Progenitor cell of endocrine pancreas (in vitro differentiated cells): ENCODE measurements around the gene IL1RAPL2. TPM values are rescaled to one million over a fixed set of nuclear protein-coding genes. Genes with fewer than 3 reads are reported as not detected.

ENCODE experiments used
- DNase-seq: peaks from one replicate; pipeline ENCODE4 v3.0.0; 2021; ENCODE audit warnings: low spot score; ENCODE audit not compliant: unreplicated experiment
- H3K27ac Mint-ChIP-seq: 2 replicates; pipeline ENCODE4 v1.8.0; 2021; ENCODE audit warnings: mild to moderate bottlenecking, moderate library complexity, mixed read lengths
- H3K27me3 Mint-ChIP-seq: 2 replicates; pipeline ENCODE4 v1.8.0; 2021; ENCODE audit warnings: mixed read lengths
- H3K36me3 Mint-ChIP-seq: 2 replicates; pipeline ENCODE4 v1.8.0; 2022; ENCODE audit warnings: mixed read lengths; ENCODE audit not compliant: insufficient read depth
- H3K4me1 Mint-ChIP-seq: 2 replicates; pipeline ENCODE4 v1.8.0; 2021; ENCODE audit warnings: low read depth, mixed read lengths
- H3K4me3 Mint-ChIP-seq: 2 replicates; pipeline ENCODE4 v1.8.0; 2021; ENCODE audit warnings: low read depth, mild to moderate bottlenecking, moderate library complexity, mixed read lengths
- H3K9me3 Mint-ChIP-seq: 2 replicates; pipeline ENCODE4 v1.8.0; 2021; ENCODE audit warnings: low read depth, mixed read lengths
- CTCF ChIP-seq: fragments of 200-600 bp; sonication (generic); IDR thresholded peaks from one replicate; pipeline ENCODE4 v1.5.0; 2021; ENCODE audit warnings: antibody characterized with exemption, mild to moderate bottlenecking; ENCODE audit not compliant: unreplicated experiment
- total RNA-seq: library from RNA; stranded (reverse); gene quantifications from 2 replicates; pipeline ENCODE4 v1.2.1, GENCODE V29; 2021

The IL1RAPL2 gene
- total RNA-seq, 1 donor from 2014 or later: 0.91 TPM

DNA sequence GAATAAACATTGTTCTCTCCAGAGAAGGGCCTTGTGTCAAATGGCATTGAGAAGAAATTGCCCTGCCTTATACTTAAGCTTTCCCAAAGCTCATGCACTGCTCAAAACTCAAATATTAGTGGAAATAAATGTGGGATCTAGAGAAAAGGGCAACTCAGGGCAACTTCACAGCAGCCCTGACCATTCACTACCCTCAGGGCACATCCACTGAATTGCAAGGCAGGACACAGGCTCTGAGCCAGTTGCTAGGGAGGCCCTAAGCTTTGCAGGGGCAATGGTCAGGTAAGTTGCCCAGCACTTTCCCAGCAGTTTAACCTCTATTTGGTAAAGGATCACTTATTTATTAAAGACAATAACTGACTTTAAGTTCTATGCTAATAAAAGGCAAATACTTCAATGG, 909.8 kb downstream of the IL1RAPL2 start:
- Mint-ChIP-seq H3K4me3 (no peak overlapping the region), H3K36me3 (no peaks in the 10 kb centered on the region), H3K4me1 (peaks cover 7% of the 10 kb centered on the region), H3K27ac (no peak overlapping the region), H3K9me3 (peaks cover 31% of the 10 kb centered on the region), H3K27me3 (no peaks in the 10 kb centered on the region)
- DNase-seq: no peak
- no peak for TF ChIP-seq CTCF

- Mint-ChIP-seq H3K4me1 (peaks cover 6% of the 10 kb centered on the region), H3K27me3 (no peaks in the 10 kb centered on the region), H3K4me3 (no peak overlapping the region), H3K9me3 (peaks cover 31% of the 10 kb centered on the region), H3K36me3 (no peaks in the 10 kb centered on the region), H3K27ac (no peak overlapping the region)
- TF ChIP-seq CTCF: no peak
- no peak for DNase-seq
These were observed 911.4 kb downstream of the IL1RAPL2 start for GRCh38 chrX:105477351-105477750.

DNA sequence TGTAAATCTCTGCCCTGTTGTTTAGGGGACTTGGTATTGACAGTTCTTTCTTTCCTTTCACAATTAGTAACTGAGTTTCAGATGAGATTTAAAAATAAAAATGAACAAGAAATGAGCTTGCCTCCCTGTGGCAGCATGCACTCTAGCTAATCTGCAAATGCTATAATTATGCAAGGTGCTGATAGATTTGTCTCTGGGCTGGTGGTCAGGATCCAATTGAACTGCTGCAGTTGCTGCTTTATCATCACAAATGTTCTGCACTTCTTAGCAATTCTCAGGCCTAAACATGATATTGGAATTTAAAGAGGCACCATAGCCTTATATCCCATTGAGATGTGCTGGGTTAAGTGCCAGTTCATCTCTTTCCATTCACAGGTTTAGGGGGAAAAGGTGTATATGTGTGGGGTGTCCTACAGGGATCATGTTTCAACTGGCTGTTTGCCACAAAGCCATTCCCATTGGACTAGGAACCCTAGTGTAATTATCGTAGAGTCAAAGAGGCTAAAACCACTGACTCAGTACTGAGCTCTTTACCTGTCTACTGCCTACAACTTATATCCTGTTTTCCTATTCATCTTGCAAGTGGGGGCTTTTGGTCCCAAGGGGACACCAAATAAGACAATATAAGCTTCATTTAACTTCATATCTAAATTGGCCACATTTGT, 914.8 kb downstream of the IL1RAPL2 start:
- no peaks in the 10 kb centered on the region for H3K27me3 Mint-ChIP-seq
- no peak overlapping the region for H3K27ac Mint-ChIP-seq
- H3K9me3 Mint-ChIP-seq: peaks cover 35% of the 10 kb centered on the region

DNA sequence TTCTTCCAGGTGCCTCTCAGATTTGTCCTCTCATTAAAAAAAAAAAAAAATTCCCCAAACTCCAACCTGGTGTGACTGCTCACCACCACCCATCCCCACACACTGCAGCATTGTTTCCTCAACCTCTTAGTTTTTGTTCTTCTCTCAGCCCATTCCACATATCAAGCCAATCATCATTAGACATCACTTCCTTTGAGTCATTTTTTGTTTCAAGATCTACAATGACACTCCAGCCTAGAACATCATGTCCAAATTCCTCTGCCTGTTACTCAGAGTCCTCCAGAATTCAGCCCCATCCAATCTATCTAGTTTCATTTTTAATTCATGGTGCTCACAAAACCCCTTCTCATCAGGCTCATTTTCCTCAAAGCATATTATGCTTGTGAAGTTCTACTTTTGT, 917.0 kb downstream of the IL1RAPL2 start:
- H3K4me3 Mint-ChIP-seq: no peak overlapping the region

More for the DNA sequence above, 914.8 kb downstream of the IL1RAPL2 start:
- Mint-ChIP-seq H3K4me3 (no peak overlapping the region), H3K36me3 (no peaks in the 10 kb centered on the region), H3K4me1 (peaks cover 1% of the 10 kb centered on the region)
- no peak for DNase-seq
- TF ChIP-seq CTCF: no peak

DNA sequence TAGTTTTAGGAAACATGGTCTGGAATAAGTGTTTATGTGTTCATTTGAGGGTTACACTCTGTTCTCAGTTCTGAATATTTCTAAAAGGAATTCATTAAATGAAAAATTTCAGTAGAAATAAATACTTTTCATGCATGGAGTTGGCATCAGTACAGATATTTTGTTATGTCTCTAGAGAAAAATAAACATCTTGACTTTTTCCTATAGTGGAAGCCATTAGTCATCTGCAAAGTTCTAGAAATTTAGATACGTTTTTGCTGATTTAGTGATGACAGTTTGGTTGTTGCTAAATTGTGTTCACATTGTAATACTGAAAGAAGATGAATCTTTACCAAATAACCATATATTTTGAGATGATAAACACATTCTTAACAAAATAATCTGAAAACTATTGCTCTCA, 922.7 kb downstream of the IL1RAPL2 start:
- no peak for TF ChIP-seq CTCF
- Mint-ChIP-seq H3K4me1 (no peaks in the 10 kb centered on the region), H3K36me3 (no peaks in the 10 kb centered on the region), H3K27ac (no peak overlapping the region), H3K9me3 (peaks cover 7% of the 10 kb centered on the region), H3K4me3 (no peak overlapping the region), H3K27me3 (no peaks in the 10 kb centered on the region)
- DNase-seq: no peak

More for the DNA sequence above, 917.0 kb downstream of the IL1RAPL2 start:
- H3K27me3 Mint-ChIP-seq: no peaks in the 10 kb centered on the region
- peaks cover 31% of the 10 kb centered on the region for H3K9me3 Mint-ChIP-seq
- no peaks in the 10 kb centered on the region for H3K36me3 Mint-ChIP-seq
- no peak for TF ChIP-seq CTCF
- H3K27ac Mint-ChIP-seq: no peak overlapping the region
- no peak for DNase-seq
- no peaks in the 10 kb centered on the region for H3K4me1 Mint-ChIP-seq
